Fibroblast of skin of back (primary cell): ENCODE results near the gene PGS1.

Experiments used
- DNase-seq: peaks from one replicate; pipeline ENCODE4 v3.0.0-alpha.2; 2013

Gene PGS1

DNA sequence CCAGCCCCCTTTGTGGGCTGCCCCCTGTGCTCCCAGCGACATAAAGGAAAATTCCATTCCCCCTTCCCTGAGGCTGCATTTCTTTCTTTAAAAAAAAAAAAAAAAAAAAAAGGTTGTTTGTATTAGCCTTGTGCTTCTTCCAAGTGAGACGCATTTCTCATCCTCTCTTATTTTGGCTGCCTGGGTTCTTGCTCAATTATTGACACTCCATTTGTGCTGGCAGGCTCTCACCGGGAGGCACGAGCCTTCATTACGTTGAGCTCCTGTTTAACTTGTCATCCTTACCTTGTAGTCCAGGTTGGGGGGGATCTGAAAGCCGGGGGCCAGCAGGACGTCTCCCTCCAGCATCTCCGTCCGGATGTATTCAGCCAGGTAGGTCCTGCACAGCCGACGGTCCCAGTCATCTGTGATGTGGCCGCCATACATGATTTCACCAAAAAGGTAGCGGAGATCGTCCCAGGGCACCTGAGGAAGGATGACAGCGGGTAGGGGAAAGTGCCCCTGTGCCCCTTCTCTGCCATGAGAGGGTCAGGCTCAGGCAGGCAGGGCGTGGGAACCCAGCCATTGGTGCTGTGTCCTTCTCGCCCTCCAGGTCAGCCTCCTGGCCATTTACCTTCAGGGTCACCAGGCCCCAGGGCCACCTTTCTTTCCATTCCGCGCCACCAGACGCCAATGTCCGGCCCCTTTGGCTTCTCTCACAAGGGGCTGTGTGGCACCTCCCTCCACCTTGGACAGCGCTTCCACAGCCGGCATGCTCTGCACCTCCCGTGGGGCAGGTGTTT lies 50.6 kb downstream of the PGS1 start:
- DNase-seq = no peak

DNA sequence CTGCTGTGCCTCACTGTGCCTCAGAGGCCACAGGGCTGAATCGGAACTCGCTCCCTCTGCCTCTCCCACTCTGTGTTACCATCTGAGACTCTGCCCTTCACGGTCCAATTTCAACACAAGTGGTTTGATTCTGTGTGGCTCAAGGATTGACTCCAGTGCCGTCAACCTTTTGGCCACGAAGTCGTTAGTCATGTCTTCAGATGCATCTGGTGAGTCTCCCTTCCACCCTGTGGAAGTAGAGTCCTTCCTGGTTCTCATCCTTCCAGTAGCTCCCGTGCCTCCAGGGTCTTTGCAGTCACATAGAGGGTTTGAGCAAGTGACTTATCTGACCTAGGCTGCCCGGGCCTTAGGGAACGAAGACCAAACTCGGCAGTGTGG lies 51.2 kb downstream of the PGS1 start:
- DNase-seq = no peak

DNA sequence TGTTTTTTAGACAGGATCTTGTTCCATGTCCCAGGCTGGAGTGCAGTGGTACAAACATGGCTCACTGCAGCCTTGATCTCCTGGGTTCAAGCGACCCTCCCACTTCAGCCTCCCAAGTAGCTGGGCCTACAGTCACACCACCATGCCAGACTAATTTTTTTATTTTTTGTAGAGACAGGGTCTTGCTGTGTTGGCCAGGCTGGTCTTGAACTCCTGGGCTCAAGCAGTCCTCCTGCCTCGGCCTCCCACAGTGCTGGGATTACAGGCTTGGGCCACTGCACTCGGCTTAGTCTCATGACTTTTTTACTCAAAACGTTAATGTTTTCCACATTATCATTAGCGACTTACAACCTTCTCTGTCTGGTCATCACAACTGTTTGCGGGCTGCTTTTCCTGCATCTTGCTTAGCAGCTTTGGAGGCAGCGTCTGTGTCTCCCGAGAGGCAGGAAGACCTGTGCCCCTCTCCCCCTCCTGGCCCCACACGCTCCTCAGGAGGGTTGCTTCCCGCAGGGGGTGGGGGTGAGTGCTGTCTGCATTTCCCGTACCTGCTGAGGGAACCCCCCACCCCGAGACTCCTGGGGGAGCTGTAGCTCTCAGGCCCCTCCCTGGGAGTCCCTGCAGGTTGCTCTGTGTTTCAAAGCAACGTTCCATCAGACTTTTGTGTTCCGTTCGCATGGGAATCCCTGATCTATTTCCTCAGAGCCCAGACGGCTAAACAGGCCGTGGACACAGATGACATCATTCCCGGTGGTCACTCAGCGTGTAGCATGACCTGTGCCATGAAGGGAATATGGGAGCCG lies 52.6 kb downstream of the PGS1 start:
- no peak for DNase-seq

DNA sequence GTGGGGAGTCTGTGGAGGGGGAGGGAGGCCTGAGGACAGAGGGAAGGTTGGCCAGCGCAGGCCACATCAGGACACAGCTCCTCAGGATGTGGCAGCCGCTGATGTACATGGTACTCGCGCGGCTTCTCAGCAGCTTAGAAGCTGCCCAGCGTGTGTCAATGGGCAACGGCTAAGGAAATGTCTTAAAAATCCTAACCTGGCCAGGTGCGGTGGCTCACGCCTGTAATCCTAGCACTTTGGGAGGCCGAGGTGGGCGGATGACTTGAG lies 53.2 kb downstream of the PGS1 start:
- DNase-seq = no peak

DNA sequence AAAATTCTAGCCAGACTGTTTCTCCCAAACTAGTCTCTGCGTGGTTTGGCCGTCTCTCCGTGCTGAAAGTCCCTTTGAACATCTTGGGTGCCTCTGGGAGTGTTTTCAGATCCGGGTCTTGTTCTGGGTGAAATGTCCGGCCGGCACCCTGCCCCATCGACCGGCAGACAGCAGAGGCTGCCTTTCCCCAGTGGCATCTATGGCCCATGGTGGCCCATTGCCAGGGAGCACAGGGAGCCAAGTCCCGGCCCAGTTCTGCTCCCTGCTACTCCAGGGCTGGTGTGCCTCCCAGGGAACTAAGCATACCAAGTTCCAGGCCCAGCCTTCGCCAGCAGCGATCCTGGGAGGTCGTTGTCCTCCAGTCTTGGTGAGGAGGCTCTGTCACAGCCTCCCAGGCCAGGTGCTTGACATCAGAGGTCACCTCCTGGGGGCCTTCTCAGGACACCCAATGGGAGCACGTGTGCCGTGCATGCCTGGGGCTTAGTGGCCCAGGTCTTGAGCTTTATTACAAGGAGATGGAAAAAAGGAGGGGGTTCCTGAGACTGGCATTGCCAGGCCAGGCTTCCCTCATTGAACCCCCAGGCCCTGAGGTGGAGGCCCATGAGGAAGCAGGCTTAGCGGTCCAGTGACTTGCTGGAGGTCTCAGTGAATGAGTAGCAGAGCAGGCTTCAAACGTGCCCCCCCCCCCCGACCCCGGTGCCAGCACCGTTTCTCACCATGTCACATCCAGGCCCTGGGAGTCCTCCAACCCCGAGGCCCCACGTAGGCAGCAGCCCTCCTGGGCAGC lies 54.0 kb downstream of the PGS1 start:
- no peak for DNase-seq

DNA sequence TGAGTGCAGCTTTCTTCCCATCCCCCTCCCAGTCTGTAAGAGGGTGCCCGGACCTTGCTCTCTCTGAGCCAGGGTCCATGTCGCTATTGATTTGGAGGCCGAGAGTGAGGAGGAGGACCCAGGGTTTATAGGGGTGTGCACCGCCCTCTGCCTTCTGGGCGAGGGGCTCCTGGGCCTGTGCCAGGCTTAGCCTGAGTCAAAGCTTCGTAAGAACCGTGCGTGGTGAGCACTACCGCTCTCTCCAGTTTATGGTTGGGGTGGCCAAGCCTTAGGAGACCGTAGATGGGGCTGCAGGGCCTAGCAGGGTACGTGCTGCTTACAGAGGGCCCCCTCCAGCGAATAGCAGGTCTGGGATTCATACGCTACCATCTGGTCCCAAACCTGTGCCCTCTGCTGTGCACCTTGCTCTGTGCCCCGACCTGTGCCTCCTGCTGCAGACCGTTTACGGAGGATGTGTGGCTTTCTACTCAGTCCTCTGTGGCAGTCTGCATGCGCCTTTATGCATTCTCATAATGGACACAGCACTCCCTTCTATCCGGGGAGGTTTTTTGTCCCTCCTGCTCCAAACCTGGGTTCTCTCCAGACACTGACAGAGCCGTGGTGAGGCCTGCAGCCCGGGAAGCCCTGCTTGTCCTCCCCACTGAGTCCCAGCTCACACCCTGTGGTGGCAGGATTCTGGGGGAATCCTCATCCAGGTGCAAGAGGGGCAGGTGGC lies 54.7 kb downstream of the PGS1 start:
- DNase-seq = no peak

DNA sequence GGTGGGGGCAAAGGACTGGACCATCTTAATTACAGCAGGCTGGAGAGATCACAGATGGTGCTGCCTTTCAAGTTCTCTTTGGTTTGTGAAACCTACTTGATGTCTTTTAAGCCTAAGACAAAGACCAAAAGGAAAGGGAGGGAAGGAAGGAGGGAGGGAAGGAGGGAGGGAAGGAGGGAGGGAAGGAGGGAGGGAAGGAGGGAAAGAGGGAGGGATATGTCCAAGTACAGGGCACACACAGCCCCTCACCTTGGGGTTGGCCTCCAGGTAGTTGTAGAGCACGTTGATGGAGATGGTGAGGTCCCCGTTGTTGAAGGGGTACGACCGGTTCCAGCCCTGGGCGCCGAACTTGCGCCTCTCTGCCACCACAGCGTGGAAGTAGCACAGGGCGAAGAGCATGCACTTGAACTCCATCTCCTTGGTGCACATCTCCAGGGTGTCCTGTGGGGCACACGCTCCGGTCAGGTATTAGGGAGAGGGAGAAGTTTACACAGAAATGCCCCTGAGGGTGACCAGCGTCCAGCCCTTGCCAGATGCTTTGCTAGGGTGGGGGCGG lies 55.4 kb downstream of the PGS1 start:
- no peak for DNase-seq

DNA sequence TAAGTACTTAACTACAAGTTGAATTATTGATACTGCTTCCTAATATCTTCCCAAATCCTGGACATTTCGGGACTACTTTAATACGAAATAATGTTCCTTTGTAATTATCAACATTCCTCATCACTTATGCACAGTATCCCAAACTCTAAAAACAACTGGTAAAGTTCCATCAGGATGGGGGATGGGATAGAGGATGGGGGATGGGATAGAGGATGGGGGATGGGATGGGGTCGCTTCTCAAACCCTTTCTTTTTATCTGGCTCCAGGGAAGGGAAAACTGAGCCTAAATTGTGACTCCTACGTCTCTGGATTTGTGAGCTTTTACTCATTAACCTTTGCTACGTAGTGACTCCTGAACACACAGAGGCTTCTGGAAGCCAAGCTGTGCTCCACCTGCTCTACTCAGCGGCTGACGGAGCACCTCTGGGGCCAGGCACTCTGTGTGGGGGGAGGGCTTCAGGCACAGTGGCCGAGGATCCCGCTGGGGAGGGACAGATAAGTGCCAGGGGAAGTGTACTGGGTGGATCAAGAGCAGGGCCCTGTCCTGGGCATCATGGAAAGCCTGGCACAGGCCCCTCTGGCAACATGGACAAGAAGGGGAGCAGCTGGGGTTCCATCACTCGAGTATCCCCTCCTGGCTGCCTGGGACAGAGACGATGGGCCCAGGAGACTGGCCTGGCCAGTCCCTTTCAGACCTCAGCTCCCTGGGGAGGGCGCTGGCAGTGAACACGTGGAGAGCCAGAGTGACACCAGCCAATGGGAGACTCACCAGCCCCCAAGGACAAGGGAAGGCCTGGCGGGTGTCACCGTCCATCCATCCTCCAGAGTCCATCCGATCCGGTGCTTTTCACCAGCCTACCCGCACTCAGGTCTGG lies 56.2 kb downstream of the PGS1 start:
- no peak for DNase-seq

DNA sequence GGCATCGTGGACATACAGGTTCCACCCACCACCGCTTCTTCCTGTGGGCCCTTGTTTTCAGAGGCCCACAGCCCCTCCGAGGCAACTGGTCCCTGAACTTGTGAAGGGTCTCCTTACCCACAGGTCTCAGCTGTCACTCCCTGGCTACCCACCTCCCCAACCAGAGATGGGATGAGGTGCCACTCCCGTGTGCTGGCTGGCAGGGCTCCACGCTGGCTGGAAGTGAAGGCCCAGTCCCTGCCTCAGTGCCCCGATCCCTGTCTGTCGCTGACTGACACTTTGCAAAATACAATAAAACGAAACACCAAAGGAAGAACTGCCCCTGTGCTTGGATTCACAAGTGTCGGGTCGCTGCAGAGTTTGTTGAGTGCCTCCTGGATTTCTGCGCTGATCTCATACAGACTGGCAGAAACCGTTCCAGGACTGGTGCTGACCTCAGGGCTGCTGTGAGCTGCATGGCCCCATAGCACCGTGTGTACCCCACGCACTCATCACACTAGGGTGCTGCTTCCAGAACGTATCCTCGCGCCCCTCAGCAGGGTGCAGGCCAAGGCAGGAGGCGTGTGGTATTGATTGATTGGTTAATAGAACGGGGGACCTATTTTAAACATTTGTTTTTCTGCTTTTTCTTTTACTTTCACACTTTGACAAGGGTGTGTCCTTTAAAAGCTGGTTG lies 57.0 kb downstream of the PGS1 start:
- no peak for DNase-seq

DNA sequence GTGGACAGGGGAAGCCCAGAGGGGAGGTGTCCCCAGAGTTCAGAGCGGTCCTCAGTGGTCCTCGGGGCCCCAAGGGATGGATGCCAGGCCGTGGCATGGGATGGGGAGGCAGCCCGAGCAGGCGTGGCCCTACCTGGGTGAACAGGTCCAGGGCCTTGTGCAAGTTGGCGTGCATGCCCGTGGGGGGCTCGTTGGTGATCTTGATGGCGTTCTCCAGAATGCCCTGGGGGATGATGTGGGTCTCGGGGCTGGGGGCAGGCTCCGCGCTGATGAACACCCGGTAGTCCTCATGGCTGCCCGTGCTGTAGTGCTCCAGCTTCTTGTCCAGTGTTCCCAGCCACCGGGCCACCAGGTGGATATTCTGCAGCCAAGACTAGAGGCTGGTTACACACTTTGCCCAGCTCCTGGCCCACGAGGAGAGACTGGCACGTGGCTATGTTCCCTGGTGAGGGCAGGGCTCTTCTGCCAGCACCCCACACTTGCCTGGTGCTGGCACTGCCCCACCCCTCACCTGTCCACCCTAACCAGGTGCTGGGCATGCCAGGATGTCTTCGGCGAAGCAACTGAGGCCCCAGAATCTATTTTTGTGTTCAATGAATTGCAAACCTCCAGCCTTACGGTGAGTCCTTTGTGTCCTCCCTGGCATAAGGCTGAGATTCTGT lies 59.2 kb downstream of the PGS1 start:
- no peak for DNase-seq

DNA sequence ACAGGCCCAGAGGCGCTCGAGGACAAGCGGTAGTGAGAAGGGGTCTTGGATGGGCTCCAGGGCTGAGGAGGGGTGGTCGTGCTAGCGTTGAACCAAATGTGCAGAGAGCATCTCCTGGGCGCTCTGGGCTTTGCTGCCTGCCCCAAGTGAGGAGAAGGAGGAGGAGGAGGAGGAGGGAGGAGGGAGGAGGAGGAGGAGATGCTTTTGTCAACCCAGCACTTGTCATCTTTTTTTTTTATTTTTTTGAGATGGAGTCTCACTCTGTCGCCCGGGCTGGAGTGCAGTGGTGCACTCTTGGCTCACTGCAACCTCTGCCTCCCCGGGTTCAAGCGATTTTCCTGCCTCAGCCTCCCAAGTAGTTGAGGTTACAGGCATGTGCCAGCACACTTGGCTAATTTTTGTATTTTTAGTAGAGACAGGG lies 59.8 kb downstream of the PGS1 start:
- DNase-seq = no peak

DNA sequence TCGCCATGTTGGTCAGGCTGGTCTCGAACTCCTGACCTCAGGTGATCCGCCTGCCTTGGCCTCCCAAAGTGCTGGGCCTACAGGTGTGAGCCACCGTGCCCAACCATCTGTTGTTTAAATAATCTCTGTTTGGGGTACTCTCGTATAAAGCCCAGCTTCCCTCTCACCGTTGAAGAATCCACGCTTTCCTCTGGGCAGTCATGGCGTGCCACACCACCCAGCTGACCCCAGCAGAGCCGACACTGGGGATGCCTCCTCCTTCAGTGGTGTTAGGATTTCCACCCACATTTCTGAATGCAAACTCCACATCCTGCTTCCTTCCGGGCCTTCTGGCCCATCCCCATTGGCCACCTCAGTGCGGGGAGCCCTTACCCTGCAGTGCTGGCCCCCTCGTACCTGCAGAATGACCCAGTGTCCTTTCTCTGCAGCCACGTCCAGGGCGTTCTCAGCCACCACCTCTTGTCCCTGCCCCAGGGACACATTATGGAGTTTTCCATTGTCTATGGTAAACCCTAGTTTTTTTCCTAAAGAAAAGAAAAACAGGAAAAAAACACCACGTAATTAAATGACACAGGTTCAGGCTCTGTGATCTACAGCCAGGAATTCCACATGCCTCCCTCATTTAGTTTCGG lies 60.4 kb downstream of the PGS1 start:
- DNase-seq = no peak

DNA sequence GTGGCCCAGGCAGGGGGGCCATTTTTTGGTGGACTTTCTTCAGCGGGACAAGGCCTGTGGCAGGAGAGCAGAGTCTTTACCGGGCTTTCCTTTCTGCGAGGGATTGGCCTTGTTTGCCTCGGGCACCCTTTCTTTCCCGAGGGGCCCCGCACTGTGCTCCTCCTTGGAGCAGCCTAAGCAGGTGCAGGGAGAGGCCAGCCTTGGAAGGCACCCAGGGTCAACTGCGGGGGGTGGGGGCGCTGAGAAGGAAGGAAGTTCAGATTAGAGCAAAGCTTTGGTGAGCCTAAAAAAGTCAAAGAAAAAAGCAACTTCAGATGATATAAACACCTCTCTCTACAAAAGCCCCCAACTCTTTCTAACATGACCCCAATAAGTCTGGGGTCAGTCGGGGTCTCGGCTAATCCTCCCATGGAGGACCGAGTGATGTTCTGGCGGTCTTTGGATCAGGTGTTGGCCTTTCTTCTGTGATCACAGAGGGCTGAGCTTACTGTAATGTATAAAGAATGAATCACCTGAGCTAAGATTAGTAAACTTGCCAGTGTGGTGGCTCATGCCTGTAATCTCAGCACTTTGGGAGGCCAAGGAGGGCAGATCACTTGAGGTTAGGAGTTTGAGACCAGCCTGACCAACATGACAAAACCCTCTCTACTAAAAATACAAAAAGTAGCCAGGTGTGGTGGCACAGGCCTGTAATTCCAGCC lies 63.0 kb downstream of the PGS1 start:
- no peak for DNase-seq

DNA sequence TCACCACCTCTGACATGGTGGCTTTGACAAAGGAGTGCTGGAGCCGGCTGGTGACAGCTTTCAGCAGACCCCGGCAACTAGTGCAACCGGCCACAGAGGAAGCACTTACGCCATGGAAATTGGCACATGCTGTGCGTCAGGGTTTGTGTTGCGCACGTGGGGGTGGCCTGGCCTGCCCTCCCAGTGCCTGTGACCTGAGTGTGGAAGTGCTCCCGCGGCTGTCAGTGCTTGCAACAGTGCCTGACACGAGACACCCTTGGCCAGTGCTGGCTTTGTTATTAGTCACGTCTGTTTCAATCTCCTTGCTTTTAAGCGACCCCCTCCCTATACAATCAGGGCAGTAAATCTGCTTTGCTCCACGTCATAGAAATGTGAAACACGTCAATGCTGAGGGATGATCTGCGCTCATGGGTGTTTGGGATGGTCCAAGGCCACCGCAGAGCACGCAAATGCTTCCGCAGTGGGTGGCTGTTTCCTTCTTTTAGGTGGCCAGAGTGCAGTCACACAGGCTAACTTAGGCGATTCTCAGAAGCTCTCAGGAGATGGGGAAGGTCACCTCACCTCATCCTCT lies 64.3 kb downstream of the PGS1 start:
- no peak for DNase-seq

DNA sequence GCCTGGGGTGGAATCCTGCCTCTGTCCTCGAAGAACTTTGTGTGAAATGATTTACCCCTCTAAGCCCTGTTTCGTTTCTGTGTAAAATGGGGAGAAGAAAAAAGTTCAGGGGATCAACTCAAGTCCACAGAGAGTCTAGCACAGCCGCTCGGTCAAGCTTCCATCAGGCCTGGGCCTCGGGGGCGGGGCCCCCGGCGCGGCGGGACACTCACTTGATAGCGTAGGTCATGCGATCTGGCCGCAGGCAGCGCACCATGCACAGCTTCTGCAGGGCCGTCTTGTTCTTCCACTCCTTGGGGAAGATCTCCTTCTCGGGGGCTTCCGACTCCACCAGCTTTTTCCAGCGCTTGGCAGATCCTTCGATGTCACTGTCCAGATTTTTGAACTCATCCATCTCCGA lies 65.9 kb downstream of the PGS1 start:
- no peak for DNase-seq

DNA sequence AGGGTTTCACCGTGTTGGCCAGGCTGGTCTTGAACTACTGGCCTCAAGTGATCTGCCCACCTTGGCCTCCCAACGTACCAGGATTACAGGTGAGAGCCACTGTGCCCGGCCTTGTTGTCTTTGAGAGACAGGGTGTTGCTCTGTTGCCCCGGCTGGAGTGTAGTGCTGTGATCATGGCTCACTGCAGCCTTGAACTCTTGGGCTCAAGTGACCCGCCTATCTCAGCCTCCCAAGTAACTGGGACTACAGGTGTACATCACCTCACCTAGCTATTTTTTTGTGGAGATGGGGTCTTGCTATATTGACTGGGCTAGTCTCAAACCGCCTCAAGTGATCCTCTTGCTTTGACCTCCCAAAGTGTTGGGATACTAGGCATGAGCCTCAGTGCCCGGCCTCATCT lies 68.4 kb downstream of the PGS1 start:
- no peak for DNase-seq

DNA sequence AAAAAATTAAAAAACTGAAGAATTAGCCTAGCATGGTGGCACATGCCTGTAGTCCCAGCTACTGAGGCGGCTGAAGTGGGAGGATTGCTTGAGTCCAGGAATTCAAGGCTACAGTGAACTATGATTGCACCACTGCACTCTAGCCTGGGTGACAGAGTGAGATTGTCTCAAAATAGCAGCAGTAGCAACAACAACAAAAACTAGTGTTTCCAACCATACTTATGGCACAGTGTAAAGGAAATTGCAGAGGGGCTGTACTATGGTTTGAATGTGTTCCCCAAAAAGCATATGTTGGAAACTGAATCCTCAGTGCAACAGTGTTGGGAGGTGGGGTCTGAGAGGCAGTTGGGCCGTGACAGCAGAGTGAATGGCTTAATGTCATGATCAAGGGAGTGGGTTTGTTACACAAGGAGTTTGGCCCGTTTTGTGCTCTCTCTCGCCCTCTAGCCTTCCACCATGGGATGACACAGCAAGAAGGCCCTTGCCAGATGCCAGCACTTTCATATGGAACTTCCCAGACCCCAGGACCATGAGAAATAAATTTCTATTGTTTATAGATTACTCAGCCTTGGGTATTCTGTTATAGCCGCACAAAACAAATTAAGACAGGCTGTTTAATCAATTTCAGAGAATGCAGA lies 70.0 kb downstream of the PGS1 start:
- no peak for DNase-seq

DNA sequence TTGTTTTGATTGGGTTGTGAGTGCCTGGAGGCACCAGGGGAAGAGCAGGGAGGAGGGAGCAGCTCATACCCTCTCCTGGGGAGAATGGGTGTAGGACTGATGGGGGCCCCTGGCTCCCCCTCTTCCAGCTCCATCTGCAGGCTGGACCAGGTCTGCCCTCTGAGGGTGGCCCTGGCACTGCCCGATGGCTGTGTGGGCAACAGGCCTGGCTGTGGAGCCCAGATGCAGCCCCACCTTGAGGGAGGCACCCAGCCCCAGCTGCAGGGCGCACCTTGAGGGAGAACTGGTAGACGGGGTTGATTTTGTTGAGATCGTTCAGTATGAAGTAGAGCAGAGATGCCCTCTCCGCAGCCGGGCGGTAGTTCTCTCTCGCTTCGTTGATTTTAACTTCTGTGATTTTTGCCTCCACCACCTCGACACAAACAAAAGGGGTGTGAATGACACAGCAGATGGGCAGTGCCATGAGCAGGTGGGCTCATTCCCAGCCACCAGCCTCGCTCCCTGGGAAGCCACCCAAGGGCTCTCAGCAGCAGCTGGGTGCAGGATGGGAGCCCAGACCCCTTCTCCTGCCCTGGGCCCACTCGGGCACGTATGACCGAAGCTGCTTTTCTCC lies 71.6 kb downstream of the PGS1 start:
- no peak for DNase-seq
